ENCODE data around the gene TRMT10B.

Gene TRMT10B, protein sequence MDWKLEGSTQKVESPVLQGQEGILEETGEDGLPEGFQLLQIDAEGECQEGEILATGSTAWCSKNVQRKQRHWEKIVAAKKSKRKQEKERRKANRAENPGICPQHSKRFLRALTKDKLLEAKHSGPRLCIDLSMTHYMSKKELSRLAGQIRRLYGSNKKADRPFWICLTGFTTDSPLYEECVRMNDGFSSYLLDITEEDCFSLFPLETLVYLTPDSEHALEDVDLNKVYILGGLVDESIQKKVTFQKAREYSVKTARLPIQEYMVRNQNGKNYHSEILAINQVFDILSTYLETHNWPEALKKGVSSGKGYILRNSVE

DNA sequence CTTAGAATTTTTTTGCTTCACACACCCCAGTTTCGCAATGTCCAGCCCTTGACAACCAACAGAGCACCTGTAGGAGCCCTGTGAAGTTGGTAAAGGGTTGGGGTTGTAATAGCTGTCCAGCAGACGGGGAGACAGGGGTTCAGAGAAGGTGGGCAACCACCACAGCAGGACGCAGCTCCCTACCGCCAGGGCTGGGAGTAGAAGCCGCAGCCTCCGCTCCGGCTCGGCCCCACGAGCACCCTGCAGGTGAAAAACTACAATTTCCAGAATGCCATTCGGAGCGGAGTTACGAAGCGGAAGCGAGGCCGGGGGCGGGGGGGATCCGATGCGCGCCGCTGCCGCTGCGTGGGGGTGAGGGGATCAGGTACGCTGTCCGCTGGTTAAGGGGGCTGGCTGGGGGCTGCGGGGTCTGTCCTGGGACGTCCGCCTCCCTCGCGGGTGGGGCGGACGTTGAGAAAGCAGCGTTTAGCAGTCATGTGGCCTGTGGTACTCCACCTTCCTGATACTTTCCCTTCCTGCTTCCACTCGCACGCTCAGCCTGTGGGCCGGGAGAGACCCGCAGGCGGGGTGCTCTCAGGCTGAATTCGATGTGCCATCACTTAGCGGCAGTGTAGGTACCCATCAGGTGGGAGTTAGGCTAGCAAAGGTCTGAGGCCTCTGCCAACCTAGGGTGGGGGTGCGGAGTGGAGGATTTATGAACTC, at the start of gene TRMT10B:
Gene TRMT10B (plus strand): TSS at position 317 of the 702 bp plus-strand sequence. CDS start 8,127 bp downstream, outside the sequence.
- intact Hi-C loops (cut with DNase I), result loop anchor here (10.0 kb wide), 2 partner anchors 51 to 159 kb away; partner anchors contain the start of genes DCAF10 and TOMM5

DNA sequence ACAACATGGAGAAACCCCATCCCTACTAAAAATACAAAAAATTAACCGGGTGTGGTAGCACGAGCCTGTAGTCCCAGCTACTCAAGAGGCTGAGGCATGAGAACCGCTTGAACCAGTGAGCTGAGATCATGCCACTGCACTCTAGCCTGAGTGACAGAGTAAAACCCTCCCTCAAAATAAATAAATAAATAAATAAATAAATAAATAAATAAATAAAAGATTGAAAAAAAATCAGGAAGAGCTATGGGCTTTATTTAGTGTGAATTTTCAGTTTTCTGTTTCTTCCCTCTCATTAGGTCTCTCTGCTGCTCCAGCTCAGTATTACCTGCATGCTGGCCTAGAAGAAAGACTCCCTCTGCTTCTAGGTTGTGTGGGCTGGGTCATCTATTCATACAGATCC, 47.8 kb upstream of the TRMT10B start:
- no peak for DNase-seq
- intact Hi-C loops (cut with DNase I), result no loop called here

More for the DNA sequence above, at the start of gene TRMT10B:
- peak; percentile 48 to 89 (median 76) for DNase-seq

DNA sequence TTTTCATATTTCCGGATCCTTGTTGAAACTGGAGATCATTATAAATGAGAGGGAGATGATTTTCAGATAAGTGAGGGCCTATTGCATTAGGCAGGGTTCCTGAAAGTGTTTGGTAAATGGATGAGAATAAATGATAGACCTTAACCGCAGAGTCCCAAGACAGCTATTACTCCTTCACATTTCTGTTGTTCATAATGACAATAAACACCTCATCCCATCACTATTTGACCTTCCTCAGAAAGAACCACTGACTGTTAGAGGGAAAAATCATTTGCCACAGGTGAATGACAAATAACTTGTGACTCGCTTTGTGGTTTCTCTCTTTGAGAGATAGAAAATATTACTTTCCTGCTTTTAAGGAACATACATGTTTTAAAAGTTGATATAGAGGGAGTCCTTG, 47.3 kb upstream of the TRMT10B start:
- DNase-seq, result no peak
- intact Hi-C loops (cut with DNase I), result no loop called here

DNA sequence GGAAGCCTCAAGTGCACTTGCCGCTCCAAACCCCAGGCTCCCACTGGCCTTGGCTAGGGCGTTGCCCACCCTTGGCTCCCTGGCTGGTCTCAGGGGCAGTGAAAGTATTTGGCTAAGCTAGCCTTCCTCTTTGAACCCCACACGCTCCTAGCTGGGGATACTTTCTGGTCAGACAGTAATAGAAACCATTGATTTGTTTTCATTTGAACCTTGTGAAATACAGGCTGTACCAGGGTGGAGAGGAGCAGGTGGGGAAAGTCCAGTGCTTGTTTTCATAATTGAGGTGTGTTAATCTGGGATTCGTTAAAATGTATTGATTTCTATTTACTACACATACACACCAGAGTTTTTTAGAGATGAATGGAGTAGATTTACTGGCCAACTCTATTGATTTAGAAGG, 45.9 kb upstream of the TRMT10B start:
- intact Hi-C loops (cut with DNase I), result no loop called here

DNA sequence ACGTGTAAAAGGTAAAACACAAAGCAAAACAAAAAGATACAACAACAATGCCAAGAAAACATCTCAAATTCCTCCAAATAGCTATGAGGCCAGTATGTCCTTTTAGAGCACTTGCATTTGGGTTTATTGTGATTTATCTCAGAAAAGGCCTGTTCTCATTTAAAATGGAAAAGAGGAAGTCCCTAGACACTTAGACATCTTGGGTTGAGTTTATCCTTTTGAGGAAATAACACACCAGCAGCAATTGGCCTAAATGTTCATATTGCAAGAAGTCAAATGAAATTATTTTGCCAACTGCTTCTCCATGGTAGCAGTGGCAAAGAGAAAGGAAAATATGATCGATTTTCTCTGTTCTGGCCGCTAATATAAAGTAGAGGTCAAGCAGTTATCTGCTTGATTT, 43.6 kb upstream of the TRMT10B start:
- intact Hi-C loops (cut with DNase I), result no loop called here
- DNase-seq, result no peak

More for the DNA sequence above, 45.9 kb upstream of the TRMT10B start:
- no peak for DNase-seq

DNA sequence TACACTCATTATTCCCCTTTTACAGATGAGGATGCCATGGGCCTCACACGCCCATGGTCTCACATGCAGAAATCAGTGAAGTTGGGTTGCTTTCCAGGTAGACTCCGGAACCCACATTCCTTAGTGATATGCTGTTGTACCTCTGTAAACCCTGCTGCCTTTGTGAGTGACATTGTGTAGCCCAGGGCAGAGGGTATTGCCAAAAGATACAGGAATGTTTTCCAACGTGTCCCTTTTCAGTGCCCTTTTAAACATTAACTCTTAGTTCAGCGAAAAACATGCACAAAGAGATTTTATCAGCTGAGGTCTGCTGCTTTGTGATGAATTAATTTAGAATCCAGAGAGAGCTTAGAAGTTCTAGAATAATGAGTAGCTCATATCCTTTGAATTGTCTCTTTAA, 38.3 kb upstream of the TRMT10B start:
- intact Hi-C loops (cut with DNase I), result no loop called here
- peak in 1 of 42 donors; percentile 9 for DNase-seq

DNA sequence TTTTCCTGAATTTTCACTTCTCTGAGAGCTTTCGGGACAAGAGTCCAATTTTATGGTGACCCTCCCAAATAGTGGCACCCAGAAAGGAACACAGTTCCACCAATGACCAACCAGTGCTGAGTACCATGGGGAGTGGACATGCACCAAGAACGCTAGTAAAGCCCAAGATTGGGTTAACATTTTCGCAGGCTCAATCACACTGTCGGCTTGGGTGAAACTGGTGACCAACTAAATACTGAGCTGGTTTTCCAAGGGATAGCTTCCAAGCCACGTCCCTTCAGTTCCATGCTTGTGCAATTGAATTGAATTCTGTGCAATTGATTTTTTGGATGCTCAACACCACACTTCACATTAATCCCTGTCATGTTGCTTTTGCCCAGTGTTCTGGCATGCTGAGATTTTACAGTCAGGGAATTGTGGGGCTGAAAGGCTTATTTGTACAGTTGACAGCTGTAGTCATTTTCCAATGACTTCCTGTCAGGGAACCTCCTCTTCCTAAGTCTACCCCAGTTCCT, 37.6 kb upstream of the TRMT10B start:
- no peak for DNase-seq
- intact Hi-C loops (cut with DNase I), result no loop called here

DNA sequence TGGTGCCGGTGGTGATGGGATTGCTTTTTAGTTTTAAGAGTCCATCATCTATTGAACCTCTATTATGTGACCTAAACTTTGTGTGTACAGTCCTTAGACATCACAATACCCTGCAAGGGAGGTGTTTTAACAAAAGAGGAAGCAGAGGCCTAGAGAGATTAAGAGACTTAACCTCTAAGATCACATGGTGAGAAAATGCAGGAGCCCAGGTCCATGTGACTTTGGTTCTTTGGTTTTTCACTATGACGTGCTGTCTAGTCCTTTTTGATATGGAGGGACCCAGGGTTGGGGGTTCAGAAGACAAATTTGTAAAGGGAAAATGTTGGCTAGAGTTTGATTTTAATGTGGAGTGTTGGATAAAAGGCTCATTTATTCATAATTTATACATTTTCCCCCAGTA, 34.1 kb upstream of the TRMT10B start:
- no peak for DNase-seq

DNA sequence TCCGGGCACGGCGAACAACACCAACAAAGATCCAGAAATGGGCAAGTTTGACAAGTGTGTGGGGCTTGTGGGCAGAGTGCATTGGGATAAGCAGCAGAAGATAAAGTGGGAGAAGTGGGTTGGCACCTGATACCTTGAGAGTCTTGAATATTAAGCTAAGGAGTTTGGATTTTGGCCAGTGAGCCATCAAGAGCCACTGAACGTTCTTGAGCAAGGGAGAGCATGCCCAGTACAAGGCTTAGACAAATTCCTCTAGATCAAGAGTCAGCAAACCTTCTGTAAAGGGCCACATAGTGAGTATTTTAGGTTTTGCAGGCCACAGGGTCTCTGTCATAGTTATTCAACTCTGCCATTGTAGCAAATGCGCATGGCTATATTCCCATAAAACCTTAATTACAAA, 26.6 kb upstream of the TRMT10B start:
- peak in 1 of 42 donors; percentile 2 for DNase-seq
- intact Hi-C loops (cut with DNase I), result no loop called here

More for the DNA sequence above, 34.1 kb upstream of the TRMT10B start:
- intact Hi-C loops (cut with DNase I), result no loop called here

DNA sequence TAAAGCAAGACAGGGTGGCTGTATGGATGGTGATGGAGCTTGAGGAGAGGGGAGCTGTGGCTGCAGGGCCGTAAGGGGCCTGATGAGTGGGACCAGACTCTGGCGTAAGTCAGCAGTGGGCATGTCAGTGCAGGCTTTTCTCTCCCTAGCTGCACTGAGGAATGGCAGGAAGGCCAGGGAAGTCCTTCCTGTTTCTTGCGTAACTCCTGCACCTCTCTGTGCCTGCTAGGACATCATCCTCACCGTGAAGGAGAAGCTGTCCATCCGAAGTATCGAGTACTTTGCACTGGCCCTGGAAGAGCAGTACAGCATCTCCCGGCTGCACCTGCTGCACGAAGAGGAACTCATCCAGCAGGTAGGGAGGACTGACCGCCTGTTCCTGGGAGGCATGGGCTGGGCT, 24.1 kb upstream of the TRMT10B start:
- intact Hi-C loops (cut with DNase I), result no loop called here
- DNase-seq, result peak in 1 of 42 donors; percentile 19

DNA sequence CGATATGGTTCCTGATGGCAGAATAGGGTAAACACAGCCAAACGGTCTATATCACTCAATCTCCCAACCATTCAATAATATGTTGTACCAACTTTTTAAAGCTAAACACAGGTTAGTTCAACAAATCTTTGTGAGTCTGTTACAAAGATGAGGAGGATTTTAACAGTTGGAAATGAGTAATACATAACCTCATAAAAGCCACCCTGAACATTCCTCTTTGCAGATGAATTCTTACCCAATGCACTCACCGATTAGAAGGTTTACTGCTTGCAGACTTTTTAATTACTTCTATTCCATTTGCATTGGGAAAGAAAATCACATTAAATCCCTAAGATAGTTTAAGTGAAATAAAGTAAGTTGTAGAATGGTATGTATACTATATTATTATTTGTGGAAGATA, 23.3 kb upstream of the TRMT10B start:
- intact Hi-C loops (cut with DNase I), result no loop called here
- no peak for DNase-seq

DNA sequence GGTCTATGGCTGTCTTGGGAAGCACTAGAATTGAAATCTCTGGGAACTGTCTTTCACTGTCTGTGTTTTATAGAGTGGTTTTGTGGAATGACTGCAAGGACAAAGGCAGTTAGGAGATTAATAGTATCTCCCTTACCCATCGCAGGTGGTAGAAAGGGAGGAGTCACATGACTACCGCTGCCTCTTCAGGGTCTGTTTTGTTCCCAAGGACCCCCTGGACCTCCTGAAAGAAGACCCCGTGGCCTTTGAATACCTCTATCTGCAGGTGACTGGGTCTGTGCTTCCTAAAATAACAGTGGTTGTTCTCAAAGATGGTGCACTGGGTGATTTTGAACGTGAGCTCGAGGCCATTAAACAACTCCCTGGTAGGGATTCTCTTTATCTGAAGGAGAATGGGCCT, 22.8 kb upstream of the TRMT10B start:
- intact Hi-C loops (cut with DNase I), result no loop called here
- DNase-seq, result no peak

DNA sequence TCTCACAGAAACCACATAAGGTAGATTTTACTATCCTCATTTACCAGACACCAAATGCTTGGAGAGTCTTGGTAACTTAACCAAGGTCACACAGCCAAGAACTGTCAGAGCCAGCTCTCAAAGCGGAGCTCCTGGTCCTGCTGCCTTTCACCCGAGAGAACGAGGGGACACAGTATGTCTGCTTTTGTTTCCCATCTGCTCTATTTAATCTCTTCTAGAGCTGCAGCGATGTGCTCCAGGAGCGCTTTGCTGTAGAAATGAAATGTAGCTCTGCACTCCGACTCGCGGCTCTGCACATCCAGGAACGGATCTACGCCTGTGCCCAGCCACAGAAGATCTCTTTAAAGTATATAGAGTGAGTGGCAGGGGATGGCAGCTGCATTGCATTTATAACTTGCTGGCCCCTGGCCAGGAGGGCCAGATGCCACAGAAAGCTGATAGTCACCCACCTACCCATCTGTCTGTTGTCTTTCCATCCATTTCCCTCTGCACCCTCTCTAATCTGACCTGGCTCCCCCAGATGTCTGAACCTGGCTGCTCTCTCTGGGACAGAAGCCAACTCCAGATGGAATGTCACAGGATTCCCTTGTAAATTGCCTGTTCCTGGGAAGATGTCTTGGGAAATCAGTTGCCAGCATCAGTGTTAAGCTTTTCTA, 21.4 kb upstream of the TRMT10B start:
- intact Hi-C loops (cut with DNase I), result no loop called here

DNA sequence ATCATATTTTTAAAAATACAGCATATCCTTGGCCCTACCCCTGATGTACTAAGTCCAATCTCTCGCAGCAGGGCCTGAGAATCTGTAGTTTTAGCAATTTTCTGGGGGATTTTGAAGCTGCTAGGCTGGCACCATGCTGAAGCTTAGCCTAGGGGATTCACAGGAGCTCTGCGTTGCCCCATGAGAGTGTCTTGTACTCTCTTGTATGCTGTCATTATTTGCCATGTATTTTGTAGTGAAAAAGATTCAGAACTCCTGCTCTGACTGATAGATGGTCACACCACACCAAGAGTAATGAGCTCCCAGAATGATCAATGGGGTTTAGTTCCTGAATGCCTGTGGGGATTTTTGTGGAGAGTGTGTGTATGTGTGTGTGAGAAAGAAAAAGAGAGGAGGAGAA, 20.7 kb upstream of the TRMT10B start:
- intact Hi-C loops (cut with DNase I), result no loop called here
- DNase-seq, result no peak

More for the DNA sequence above, 21.4 kb upstream of the TRMT10B start:
- DNase-seq, result no peak

DNA sequence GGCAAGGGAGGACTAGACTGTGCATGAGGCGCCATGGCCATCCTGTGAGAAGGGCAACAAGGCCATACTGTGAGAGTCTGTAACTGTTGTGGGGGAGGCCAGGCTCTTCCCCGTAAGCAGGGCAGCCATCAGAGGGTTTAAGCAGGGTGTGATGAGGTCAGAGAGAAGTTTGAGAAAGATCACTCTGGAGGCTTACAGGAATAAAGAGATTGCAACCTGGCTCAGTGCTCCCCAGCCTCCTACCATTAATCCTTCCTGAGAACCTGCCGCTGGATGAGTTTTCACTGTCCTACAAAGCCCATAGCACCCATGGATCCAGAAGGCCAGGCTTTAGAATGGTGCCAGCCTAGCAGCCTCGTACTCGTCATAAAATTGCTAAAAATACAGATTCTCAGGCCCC, 14.4 kb upstream of the TRMT10B start:
- intact Hi-C loops (cut with DNase I), result no loop called here
- no peak for DNase-seq

DNA sequence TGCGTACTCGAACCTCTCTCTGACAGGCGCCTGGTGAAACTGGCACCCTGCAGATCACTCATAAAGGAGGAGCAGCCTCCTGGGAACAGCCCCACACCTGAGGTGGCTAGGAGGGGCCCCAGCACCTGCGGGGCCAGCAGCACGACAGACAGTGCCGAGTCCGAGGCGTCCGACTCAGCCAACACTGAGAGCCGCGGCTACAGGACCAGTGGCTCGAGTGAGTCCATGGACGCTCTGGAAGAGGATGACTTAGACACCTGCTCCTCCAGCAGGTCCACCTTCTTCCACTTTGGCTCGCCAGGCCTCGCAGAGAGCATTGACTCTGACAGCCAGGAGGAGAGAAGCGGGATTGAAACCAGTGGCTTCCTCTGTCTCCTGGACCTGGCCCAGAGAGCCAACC, 13.5 kb upstream of the TRMT10B start:
- intact Hi-C loops (cut with DNase I), result no loop called here
- no peak for DNase-seq

DNA sequence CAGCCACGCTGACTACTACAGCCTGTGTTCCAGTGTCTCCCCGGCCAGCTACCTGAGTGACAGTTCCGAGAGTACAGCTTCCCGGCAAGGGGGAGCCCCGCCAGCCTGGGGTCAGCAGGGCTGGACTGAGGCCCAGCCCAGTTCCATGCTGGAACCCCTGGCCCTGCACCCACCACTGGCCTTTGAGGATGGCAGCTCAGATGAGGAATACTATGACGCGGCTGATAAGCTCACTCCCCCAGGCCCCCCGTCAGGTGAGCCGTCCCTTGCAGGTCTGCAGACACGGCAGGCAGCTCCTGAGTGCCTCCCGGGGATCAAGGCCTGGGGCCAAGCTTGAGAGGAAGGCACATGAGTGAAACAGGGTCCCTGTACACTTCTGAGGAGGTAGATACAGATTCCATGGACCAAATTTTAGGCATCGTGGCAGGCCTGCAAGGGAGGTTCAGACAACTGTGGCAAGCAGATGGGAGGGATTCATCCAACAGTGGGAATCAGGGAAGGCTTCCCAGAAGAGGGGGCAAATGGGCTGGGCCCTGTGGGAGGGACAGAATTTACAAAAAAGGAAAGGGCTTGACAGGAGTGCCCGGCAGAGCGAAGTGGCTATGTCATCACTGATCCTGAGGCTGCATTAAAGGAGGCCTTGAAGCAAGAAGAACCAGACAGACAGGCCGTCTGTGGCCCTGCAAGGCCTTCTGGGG, 12.8 kb upstream of the TRMT10B start:
- intact Hi-C loops (cut with DNase I), result no loop called here

DNA sequence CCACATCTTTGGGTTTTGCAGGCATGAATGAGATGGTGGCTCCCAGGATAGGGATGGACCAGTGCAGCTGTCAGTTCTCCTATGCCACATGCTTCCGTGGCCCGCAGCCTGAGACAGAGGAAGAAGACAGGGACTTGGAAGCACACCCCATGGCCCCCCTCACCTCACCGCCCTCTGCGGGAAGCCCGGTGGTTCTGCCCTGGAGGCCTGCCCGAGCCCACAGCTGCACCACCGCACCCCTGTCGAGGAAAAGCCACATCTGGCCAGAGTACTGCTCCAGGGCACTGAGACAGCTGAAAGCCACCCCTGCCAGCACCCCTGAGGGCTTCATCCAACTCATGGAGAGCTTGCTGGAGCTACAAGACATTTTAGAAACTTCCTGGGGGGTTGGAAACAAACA, 7.6 kb upstream of the TRMT10B start:
- no peak for DNase-seq
- intact Hi-C loops (cut with DNase I), result no loop called here

More for the DNA sequence above, 12.8 kb upstream of the TRMT10B start:
- DNase-seq, result no peak
